Measurements from ENCODE around the gene CHCHD10.

- TF ChIP-seq CTCF (IDR thresholded peaks at IDR 0.05) (no peak), POLR2A (IDR thresholded peaks at IDR 0.05) (no peak)
Observed at GRCh38 chr22:23760056-23760455, 7.7 kb downstream of the CHCHD10 start.

Measured in Peyer's patch (tissue), 4 donors.